Astrocyte (in vitro differentiated cells and primary cell): ENCODE results near the gene CDK5RAP2.

Experiments
- CTCF ChIP-seq: IDR thresholded peaks from 2 replicates; pipeline ENCODE4 v1.5.1; 2011; ENCODE audit warnings: low read depth, mild to moderate bottlenecking, inconsistent platforms, low read length, moderate library complexity; ENCODE audit not compliant: insufficient read depth
- EZH2 ChIP-seq: IDR thresholded peaks from 2 replicates; pipeline ENCODE4 v1.6.1; 2012; ENCODE audit warnings: mild to moderate bottlenecking, low read length, inconsistent platforms; ENCODE audit not compliant: insufficient read depth

- no peak for TF ChIP-seq CTCF
- no peak for TF ChIP-seq EZH2
Observed at GRCh38 chr9:120524863-120525262, 55.1 kb downstream of the CDK5RAP2 start.
